Endothelial cell of umbilical vein (primary cell): ENCODE data around the gene PAPLN.

ENCODE experiments used
- CTCF ChIP-seq, 2 donors: IDR thresholded peaks; 1 replicate in 1 of 2; 2 replicates in 1 of 2; pipeline ENCODE4 v1.5.1; 2011; ENCODE audit warnings: low read length in 2 of 2, mild to moderate bottlenecking in 2 of 2, moderate library complexity in 2 of 2, control low read depth in 1 of 2, inconsistent platforms in 1 of 2, low read depth in 1 of 2; ENCODE audit not compliant: insufficient read depth in 1 of 2; ENCODE audit errors: extremely low read depth in 1 of 2
- EZH2 ChIP-seq: IDR thresholded peaks from 2 replicates; pipeline ENCODE4 v1.6.1; 2012; ENCODE audit warnings: borderline replicate concordance, low read depth, mild to moderate bottlenecking, moderate library complexity, low read length, inconsistent platforms; ENCODE audit not compliant: severe bottlenecking
- POLR2A ChIP-seq: IDR thresholded peaks from 2 replicates; pipeline ENCODE4 v1.6.1; 2012; ENCODE audit warnings: low read depth, mild to moderate bottlenecking, control low read depth, low read length

GRCh38 chr14:73234029-73234428 lies 3.3 kb upstream of the PAPLN start:
- TF ChIP-seq EZH2 = no peak
- no peak for TF ChIP-seq CTCF (IDR thresholded peaks at IDR 0.05; ENCODE audit: extremely low read depth in 1 of 2, insufficient read depth in 1 of 2, low read depth in 1 of 2, low read length in 2 of 2)
- no peak for TF ChIP-seq POLR2A
